Fibroblast of skin of left quadriceps (primary cell): ENCODE results near the gene CALR.

Experiments
- DNase-seq, 2 experiments: peaks; one replicate each; pipeline ENCODE4 v3.0.0-alpha.2; 2013; ENCODE audit warnings: low read depth in 2 of 2

CALR gene

GRCh38 chr19:12979974-12980373 is 41.6 kb downstream of the CALR start:
- no peak for DNase-seq

GRCh38 chr19:12982648-12983047 is 44.2 kb downstream of the CALR start:
- no peak for DNase-seq

GRCh38 chr19:12983091-12983490 is 44.7 kb downstream of the CALR start:
- DNase-seq: no peak

- peak; percentile 57 to 64 for DNase-seq
Observed at GRCh38 chr19:12983542-12984142, 45.2 kb downstream of the CALR start.

- no peak for DNase-seq
Observed at GRCh38 chr19:12984143-12984627, 45.8 kb downstream of the CALR start.

- DNase-seq: no peak
Observed at GRCh38 chr19:12984683-12985048, 46.3 kb downstream of the CALR start.

GRCh38 chr19:12985049-12985776 is 46.8 kb downstream of the CALR start:
- no peak for DNase-seq

- no peak for DNase-seq
Observed at GRCh38 chr19:12986726-12987125, 48.3 kb downstream of the CALR start.

- no peak for DNase-seq
Observed at GRCh38 chr19:12987190-12987589, 48.8 kb downstream of the CALR start.

GRCh38 chr19:12987781-12988180 is 49.4 kb downstream of the CALR start:
- DNase-seq: no peak

GRCh38 chr19:12990431-12990830 is 52.0 kb downstream of the CALR start:
- DNase-seq: no peak

GRCh38 chr19:12990853-12991252 is 52.4 kb downstream of the CALR start:
- no peak for DNase-seq

GRCh38 chr19:12991296-12991695 is 52.9 kb downstream of the CALR start:
- no peak for DNase-seq

GRCh38 chr19:12992729-12993128 is 54.3 kb downstream of the CALR start:
- DNase-seq: no peak

- no peak for DNase-seq
Observed at GRCh38 chr19:12993562-12993961, 55.2 kb downstream of the CALR start.
